Gastrocnemius medialis (tissue), 4 donors: ENCODE data around the gene ZDHHC6.

Experiments used
- POLR2A ChIP-seq, 2 donors: fragments of 450-650 bp; IDR thresholded peaks; one replicate each; pipeline ENCODE4 v1.6.1; 2017; ENCODE audit warnings: antibody characterized with exemption in 2 of 2, mild to moderate bottlenecking in 2 of 2, moderate library complexity in 2 of 2
- TF ChIP-seq, protein P1 (sequence below), 5 experiments: fragments of 450-650 bp in 3 of 5; fragments of 200-600 bp in 2 of 5; sonication (generic) in 2 of 5; IDR thresholded peaks in 4 of 5; conservative IDR thresholded peaks in 1 of 5; 1 replicate in 4 of 5; 2 replicates in 1 of 5; pipeline ENCODE4 v1.5.1; 2016 to 2019; ENCODE audit warnings: antibody characterized with exemption in 5 of 5, mild to moderate bottlenecking in 3 of 5, moderate library complexity in 3 of 5

DNA sequence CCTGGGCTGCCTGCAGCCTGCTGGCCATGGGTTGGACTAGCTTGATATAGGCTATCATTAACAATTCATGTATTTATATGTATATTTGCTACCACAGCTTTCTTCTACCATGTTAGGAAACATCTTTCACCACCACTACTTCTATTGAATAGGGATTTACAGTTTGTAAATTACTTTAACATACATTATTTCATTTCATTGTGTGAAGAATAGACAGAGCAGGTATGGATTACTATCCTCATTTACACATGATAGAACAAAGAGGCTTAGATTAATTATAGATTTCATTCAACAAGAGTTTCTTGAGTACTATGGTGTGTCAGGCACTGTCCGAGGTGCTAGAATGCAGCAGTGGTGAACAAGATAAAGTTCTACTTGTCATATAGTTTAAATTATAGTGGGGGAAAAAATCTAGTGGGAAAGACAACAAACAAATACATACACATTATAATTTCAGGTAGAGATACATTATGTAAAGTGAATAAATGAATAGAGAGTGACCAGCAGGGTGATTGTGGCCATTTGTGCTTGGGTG, 20.9 kb upstream of the ZDHHC6 start:
- TF ChIP-seq, protein P1, sequence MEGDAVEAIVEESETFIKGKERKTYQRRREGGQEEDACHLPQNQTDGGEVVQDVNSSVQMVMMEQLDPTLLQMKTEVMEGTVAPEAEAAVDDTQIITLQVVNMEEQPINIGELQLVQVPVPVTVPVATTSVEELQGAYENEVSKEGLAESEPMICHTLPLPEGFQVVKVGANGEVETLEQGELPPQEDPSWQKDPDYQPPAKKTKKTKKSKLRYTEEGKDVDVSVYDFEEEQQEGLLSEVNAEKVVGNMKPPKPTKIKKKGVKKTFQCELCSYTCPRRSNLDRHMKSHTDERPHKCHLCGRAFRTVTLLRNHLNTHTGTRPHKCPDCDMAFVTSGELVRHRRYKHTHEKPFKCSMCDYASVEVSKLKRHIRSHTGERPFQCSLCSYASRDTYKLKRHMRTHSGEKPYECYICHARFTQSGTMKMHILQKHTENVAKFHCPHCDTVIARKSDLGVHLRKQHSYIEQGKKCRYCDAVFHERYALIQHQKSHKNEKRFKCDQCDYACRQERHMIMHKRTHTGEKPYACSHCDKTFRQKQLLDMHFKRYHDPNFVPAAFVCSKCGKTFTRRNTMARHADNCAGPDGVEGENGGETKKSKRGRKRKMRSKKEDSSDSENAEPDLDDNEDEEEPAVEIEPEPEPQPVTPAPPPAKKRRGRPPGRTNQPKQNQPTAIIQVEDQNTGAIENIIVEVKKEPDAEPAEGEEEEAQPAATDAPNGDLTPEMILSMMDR (IDR thresholded peaks at IDR 0.05 in 4 of 5, conservative IDR thresholded peaks at IDR 0.05 in 1 of 5): no peak
- no peak for TF ChIP-seq POLR2A (IDR thresholded peaks at IDR 0.05)
